Forelimb muscle (tissue), 1 donor: ENCODE data around the gene DBNDD1. TPM values are rescaled to one million over a fixed set of nuclear protein-coding genes. Genes with fewer than 3 reads are reported as not detected.
A peak's percentile ranks its signal among the peaks of the same experiment; 100 is the strongest.

Experiments used
- DNase-seq: peaks from one replicate; pipeline ENCODE4 v3.0.0-alpha.2; 2013; ENCODE audit warnings: low read depth
- polyA plus RNA-seq: library from polyadenylated mRNA; unstranded; fragments of 120-200 nt; gene quantifications from one replicate; pipeline ENCODE4 v1.2.1, GENCODE V29; 2013; ENCODE audit not compliant: insufficient read length

The DBNDD1 gene
- polyA plus RNA-seq, 1 donor = 9.2 TPM

GRCh38 chr16:90035902-90036301, 16.6 kb upstream of the DBNDD1 start:
- DNase-seq = no peak

GRCh38 chr16:90034504-90034903, 15.2 kb upstream of the DBNDD1 start:
- no peak for DNase-seq

GRCh38 chr16:90033387-90033786, 14.1 kb upstream of the DBNDD1 start:
- no peak for DNase-seq

GRCh38 chr16:90032674-90033331, 13.5 kb upstream of the DBNDD1 start:
- no peak for DNase-seq

- no peak for DNase-seq
These were observed 12.8 kb upstream of the DBNDD1 start for GRCh38 chr16:90031931-90032673.

- no peak for DNase-seq
These were observed 12.1 kb upstream of the DBNDD1 start for GRCh38 chr16:90031186-90031930.

- DNase-seq = no peak
These were observed 9.7 kb upstream of the DBNDD1 start for GRCh38 chr16:90028985-90029384.

- DNase-seq = no peak
These were observed 8.4 kb upstream of the DBNDD1 start for GRCh38 chr16:90027611-90028010.

GRCh38 chr16:90026135-90026534, 6.9 kb upstream of the DBNDD1 start:
- no peak for DNase-seq

GRCh38 chr16:90023078-90023447, 3.8 kb upstream of the DBNDD1 start:
- DNase-seq = no peak

GRCh38 chr16:90022209-90023077, 3.2 kb upstream of the DBNDD1 start:
- peak; percentile 63 for DNase-seq

GRCh38 chr16:90020838-90021382, 1.7 kb upstream of the DBNDD1 start:
- DNase-seq = no peak

GRCh38 chr16:90020260-90020837, 1.1 kb upstream of the DBNDD1 start:
- no peak for DNase-seq

GRCh38 chr16:90019543-90020259, 445 bp upstream of the DBNDD1 start:
- no peak for DNase-seq

GRCh38 chr16:90018297-90018651, 982 bp downstream of the DBNDD1 start:
- DNase-seq = no peak

- no peak for DNase-seq
These were observed 2.8 kb downstream of the DBNDD1 start for GRCh38 chr16:90016339-90016950.

GRCh38 chr16:90015586-90016338, 3.5 kb downstream of the DBNDD1 start:
- no peak for DNase-seq

GRCh38 chr16:90012991-90013745, 6.1 kb downstream of the DBNDD1 start:
- no peak for DNase-seq
